HEK293T (cell line): ENCODE data around the gene HTR7.

Experiments used
- CTCF ChIA-PET: fragments of 350-600 bp; formaldehyde crosslinking; extraction: SDS; loops from one replicate; lab custom pipeline; 2021; ENCODE audit warnings: antibody characterized with exemption, inconsistent platforms; lab: Yijun Ruan, JAX
- POLR2A ChIA-PET: fragments of 350-600 bp; formaldehyde crosslinking; extraction: SDS; loops from one replicate; lab custom pipeline; 2020; ENCODE audit warnings: antibody characterized with exemption, inconsistent platforms; lab: Yijun Ruan, JAX
- DNase-seq: peaks from one replicate; pipeline ENCODE4 v3.0.0; 2012; ENCODE audit warnings: mixed read lengths; ENCODE audit errors: extremely low spot score
- ARNT ChIP-seq: fragments of 450-650 bp; IDR thresholded peaks from 2 replicates; pipeline ENCODE4 v1.6.1; 2017; ENCODE audit warnings: mild to moderate bottlenecking
- BHLHE40 ChIP-seq: fragments of 450-650 bp; IDR thresholded peaks from 2 replicates; pipeline ENCODE4 v1.6.1; 2016; ENCODE audit warnings: mild to moderate bottlenecking, moderate library complexity, borderline replicate concordance
- CTBP1 ChIP-seq: fragments of 450-650 bp; IDR thresholded peaks from 2 replicates; pipeline ENCODE4 v1.6.1; 2016; ENCODE audit warnings: borderline replicate concordance
- ELF4 ChIP-seq: fragments of 450-650 bp; IDR thresholded peaks from 2 replicates; pipeline ENCODE4 v1.6.1; 2017; ENCODE audit warnings: antibody characterized with exemption
- FOXA1 ChIP-seq: fragments of 450-650 bp; IDR thresholded peaks from 2 replicates; pipeline ENCODE4 v1.6.1; 2016; ENCODE audit warnings: mild to moderate bottlenecking
- FOXK2 ChIP-seq: fragments of 450-650 bp; IDR thresholded peaks from 2 replicates; pipeline ENCODE4 v1.6.1; 2016; ENCODE audit warnings: mild to moderate bottlenecking
- FOXM1 ChIP-seq: fragments of 450-650 bp; IDR thresholded peaks from 2 replicates; pipeline ENCODE4 v1.6.1; 2017; ENCODE audit warnings: mild to moderate bottlenecking, borderline replicate concordance
- HDGF ChIP-seq: fragments of 450-650 bp; IDR thresholded peaks from 2 replicates; pipeline ENCODE4 v1.6.1; 2017; ENCODE audit warnings: antibody characterized with exemption, borderline replicate concordance
- L3MBTL2 ChIP-seq: fragments of 450-650 bp; conservative IDR thresholded peaks from 2 replicates; pipeline ENCODE4 v1.6.1; 2016; ENCODE audit warnings: mild to moderate bottlenecking
- LEF1 ChIP-seq: fragments of 450-650 bp; IDR thresholded peaks from 2 replicates; pipeline ENCODE4 v1.6.1; 2017; ENCODE audit warnings: mild to moderate bottlenecking, borderline replicate concordance
- NFRKB ChIP-seq: fragments of 450-650 bp; IDR thresholded peaks from 2 replicates; pipeline ENCODE4 v1.6.1; 2016; ENCODE audit warnings: mild to moderate bottlenecking, moderate library complexity
- SP1 ChIP-seq: fragments of 450-650 bp; IDR thresholded peaks from 2 replicates; pipeline ENCODE4 v1.6.1; 2017
- SUZ12 ChIP-seq: fragments of 450-650 bp; IDR thresholded peaks from 2 replicates; pipeline ENCODE4 v1.6.1; 2016; ENCODE audit warnings: mild to moderate bottlenecking
- TARDBP ChIP-seq: fragments of 450-650 bp; IDR thresholded peaks from 2 replicates; pipeline ENCODE4 v1.6.1; 2016
- ZNF384 ChIP-seq: fragments of 450-650 bp; IDR thresholded peaks from 2 replicates; pipeline ENCODE4 v1.6.1; 2016
- TF ChIP-seq, protein P1 (sequence below): fragments of 450-650 bp; IDR thresholded peaks from 2 replicates; pipeline ENCODE4 v1.6.1; 2016

Gene HTR7

DNA sequence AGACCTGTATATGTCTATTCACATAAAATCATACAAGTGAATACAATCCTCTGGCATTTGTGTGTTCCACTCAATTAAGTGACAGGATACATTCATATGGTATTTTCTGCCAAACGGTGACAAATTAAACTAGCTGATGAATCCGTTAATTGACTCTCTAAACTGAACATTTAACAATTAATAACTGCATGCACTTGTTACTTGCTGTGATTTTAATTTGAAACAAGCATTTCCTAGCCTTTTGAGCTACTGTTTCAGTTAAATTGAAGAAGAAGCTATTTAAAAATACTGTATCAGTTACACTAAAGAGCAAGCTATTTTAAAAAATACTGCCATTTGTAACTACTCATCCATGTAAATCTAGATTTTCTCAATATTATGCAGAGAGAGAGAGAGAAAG lies 67.4 kb downstream of the HTR7 start:
- TF ChIP-seq BHLHE40, result no peak
- POLR2A ChIA-PET, result no interaction called here
- CTCF ChIA-PET, result no interaction called here
- no peak for DNase-seq

DNA sequence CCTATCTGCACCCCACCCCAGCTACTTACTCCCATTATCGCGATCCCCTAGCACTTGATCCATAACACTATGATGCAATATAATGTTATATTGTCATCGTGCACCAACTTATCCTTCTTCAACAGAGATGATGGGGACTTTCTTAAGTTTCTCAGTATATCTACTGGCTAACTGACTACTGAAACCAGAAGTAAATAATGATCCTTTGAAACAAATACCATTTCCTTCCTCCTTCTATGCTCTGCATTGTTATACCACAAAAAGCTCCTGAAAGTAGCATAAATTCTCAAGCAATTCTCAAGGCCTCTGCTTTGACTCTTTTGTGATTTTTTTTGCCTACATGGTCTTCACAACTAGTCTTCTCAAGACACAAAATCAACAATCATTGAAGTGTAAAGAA lies 68.9 kb downstream of the HTR7 start:
- TF ChIP-seq CTBP1, result no peak
- ChIA-PET CTCF (interaction anchor here (0.9 to 2.0 kb wide), 4 partner anchors 12 to 87 kb away, joined by 3 to 5 read pairs (median 5); no protein-coding TSS in a partner anchor), POLR2A (no interaction called here)
- DNase-seq, result no peak

DNA sequence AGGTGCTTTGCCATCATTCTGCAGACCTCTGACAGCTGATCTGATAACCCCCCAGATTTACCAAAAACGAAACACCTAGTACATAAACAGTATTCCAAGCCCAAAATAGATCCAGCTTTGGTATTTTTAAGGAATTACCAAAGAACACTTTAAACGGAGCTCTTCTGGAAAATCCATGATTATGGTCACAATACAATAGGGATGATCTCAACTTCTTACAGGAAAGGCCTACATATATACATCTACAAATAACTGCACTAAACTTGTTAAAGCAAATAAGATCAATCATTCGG lies 69.7 kb downstream of the HTR7 start:
- no peak for DNase-seq
- TF ChIP-seq SUZ12, result no peak
- no peak for TF ChIP-seq ZNF384
- TF ChIP-seq ARNT, result no peak
- TF ChIP-seq FOXA1, result no peak
- TF ChIP-seq FOXK2, result no peak
- no peak for TF ChIP-seq LEF1
- TF ChIP-seq FOXM1, result no peak
- TF ChIP-seq HDGF, result no peak
- ChIA-PET POLR2A (no interaction called here), CTCF (interaction anchor here (0.8 to 2.0 kb wide), 7 partner anchors 13 to 193 kb away, joined by 3 to 5 read pairs (median 5); no protein-coding TSS in a partner anchor)

DNA sequence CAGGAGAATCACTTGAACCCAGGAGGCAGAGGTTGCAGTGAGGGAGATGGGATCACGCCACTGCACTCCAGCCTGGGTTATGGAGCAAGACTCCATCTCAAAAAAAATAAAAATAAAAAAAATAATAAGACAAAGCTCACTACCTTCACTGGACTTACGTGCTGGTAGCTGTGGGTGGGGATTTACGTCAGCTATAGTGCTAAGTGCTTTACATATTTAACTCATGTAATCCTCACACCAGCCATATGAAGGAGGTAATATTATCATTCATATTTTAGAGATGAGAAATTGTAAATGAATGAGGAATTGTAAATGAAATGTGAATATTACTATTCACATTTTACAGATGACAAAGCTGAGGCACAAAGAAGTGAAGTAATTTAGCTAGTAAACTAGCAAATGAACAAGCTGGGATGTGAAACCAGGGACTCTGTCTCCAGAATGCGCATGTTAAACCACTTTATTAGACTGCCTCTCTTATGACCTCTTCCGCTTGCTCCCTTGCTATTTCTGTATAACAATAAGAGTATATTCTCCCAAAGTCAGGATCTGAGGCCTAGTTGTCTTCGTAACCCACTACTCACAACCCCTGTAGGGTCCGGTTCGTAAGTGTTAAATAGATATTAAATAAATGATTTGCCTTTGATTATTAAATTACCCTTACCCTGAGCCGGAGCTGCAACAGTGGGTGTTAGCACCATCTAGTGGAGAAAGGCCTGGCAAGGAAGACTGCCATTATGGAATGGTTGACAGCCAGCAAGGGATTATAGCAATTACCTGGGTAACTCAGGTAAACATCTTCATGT lies 70.2 kb downstream of the HTR7 start:
- no peak for TF ChIP-seq BHLHE40
- TF ChIP-seq L3MBTL2, result no peak
- TF ChIP-seq ELF4, result no peak
- no peak for TF ChIP-seq ZNF384
- TF ChIP-seq FOXM1, result no peak
- no peak for TF ChIP-seq FOXK2
- no peak for TF ChIP-seq LEF1
- no peak for TF ChIP-seq NFRKB
- TF ChIP-seq SUZ12, result no peak
- TF ChIP-seq TARDBP, result no peak
- no peak for TF ChIP-seq SP1
- peak; percentile 50 for DNase-seq
- CTCF ChIA-PET, result interaction anchor here (0.8 to 2.0 kb wide), 8 partner anchors 13 to 994 kb away, joined by 3 to 5 read pairs (median 4); no protein-coding TSS in a partner anchor
- POLR2A ChIA-PET, result no interaction called here

DNA sequence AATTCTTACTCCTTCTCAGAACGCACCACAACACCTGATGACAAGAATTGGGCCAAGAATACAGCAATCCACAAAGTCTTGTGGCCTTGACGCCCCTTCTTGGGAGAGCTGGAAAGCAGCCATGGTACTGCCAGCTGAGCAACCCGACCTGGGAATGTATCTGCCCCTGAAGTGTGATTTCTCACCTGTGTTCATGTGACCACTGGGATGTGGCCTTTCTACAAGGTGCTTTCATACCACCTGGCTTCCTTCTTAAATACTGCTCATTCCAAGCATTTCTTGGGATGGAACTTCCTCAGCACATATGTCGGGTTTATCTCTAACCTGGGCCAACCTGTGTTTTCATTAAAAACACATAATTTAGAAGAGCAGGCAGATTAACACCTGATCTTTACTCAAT lies 72.1 kb downstream of the HTR7 start:
- no peak for DNase-seq
- POLR2A ChIA-PET, result no interaction called here
- TF ChIP-seq TARDBP (no peak), ZNF384 (no peak)
- TF ChIP-seq, protein P1, sequence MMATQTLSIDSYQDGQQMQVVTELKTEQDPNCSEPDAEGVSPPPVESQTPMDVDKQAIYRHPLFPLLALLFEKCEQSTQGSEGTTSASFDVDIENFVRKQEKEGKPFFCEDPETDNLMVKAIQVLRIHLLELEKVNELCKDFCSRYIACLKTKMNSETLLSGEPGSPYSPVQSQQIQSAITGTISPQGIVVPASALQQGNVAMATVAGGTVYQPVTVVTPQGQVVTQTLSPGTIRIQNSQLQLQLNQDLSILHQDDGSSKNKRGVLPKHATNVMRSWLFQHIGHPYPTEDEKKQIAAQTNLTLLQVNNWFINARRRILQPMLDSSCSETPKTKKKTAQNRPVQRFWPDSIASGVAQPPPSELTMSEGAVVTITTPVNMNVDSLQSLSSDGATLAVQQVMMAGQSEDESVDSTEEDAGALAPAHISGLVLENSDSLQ, result no peak
- CTCF ChIA-PET, result interaction anchor here (0.9 kb wide), 1 partner anchor 35 kb away, joined by 3 read pairs; no protein-coding TSS in a partner anchor

DNA sequence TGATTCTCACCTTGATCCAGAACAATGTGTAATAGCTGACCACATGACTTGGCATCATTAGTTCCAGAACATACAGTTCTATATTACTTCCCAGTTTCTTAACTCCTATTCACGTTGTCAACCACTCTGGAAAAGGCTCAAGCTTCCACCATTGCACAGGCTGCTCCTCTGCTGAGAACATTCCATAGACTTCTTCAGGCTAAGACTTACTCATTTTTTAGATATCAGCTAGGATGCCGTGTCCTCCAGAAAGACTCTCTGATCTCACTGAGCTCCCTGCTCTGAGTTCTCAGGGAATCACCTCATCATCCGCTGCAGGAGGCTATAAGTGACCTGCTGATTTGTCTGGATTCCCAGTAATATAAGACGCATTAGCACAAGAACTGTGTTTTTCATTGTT lies 73.1 kb downstream of the HTR7 start:
- ChIA-PET CTCF (interaction anchor here (1.3 kb wide), 1 partner anchor 34 kb away, joined by 3 read pairs; no protein-coding TSS in a partner anchor), POLR2A (no interaction called here)
- no peak for DNase-seq
- TF ChIP-seq L3MBTL2 (no peak), FOXA1 (no peak), ELF4 (no peak), HDGF (no peak), FOXM1 (no peak), LEF1 (no peak), TARDBP (no peak), SUZ12 (no peak)

DNA sequence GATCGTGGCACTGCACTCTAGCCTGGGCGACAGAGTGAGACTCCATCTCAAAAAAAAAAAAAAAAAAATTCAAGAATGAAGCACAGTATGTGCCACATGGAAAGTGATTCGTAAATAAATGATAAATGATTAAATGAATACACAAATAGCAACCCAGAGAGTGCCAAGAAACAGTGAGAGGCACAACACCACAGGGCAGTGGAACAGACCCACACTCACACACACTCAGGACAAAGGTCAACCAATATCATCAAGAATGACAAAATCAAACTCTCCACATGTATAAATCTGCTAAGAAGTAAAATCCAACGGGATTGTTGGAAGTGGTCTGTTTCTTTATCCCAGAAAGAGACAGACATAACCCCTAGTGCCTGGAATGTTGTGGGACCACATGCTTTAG lies 77.4 kb downstream of the HTR7 start:
- CTCF ChIA-PET, result no interaction called here

DNA sequence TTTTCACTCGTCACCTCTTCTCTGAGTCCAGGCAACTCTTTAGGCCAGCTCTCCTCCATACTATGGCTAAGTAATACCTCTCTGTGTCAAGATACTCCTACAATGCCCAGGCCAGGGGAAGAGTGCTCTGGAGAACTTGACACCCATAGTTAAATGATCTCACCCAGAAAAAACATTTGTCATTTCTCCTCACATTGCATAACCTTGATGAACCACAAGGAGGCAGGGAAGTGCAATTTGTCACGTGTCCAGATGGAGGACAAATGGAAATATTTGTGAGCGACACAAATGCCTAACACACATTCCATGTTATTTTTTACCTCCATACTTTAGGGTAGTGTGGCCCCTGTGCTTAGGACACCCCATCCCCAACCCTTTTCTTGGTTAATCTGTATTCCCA lies 78.3 kb downstream of the HTR7 start:
- DNase-seq, result peak; percentile 19
- CTCF ChIA-PET, result no interaction called here
- TF ChIP-seq ELF4 (no peak), FOXM1 (no peak), ARNT (no peak), CTBP1 (no peak), ZNF384 (no peak), SUZ12 (no peak), HDGF (no peak), L3MBTL2 (no peak), LEF1 (no peak), TARDBP (no peak)
- POLR2A ChIA-PET, result no interaction called here

More for the DNA sequence above, 77.4 kb downstream of the HTR7 start:
- POLR2A ChIA-PET, result no interaction called here
- no peak for TF ChIP-seq ZNF384
- no peak for TF ChIP-seq ARNT
- no peak for DNase-seq
